Measurements from ENCODE around the gene OCEL1.
A peak's percentile ranks its signal among the peaks of the same experiment; 100 is the strongest.
"Not testable (repeated sequence)": the region's sequence is repeated elsewhere in the genome, so short reads cannot be mapped to it uniquely, and the experiment has no call there.

OCEL1 gene

GRCh38 chr19:17268754-17269153 lies 42.7 kb downstream of the OCEL1 start:
- peak overlapping the region; percentile 96 for H3K4me3 Mint-ChIP-seq
- no peak for TF ChIP-seq CTCF (IDR thresholded peaks at IDR 0.05)
- H3K36me3 Mint-ChIP-seq (ENCODE audit: low read depth) = peaks cover 32% of the 10 kb centered on the region
- no peak for DNase-seq
- no peaks in the 10 kb centered on the region for H3K27me3 Mint-ChIP-seq (ENCODE audit: low read depth, poor library complexity)
- peaks cover 33% of the 10 kb centered on the region for H3K4me1 Mint-ChIP-seq
- peak overlapping the region; percentile 39 for H3K27ac Mint-ChIP-seq
- H3K9me3 Mint-ChIP-seq = peaks cover 4% of the 10 kb centered on the region

- not testable (repeated sequence) for H3K27me3 Mint-ChIP-seq (ENCODE audit: low read depth, poor library complexity); DNase-seq
- H3K36me3 Mint-ChIP-seq (ENCODE audit: low read depth) = peaks cover 76% of the 10 kb centered on the region
Observed at GRCh38 chr19:17274892-17275291, 48.9 kb downstream of the OCEL1 start.

GRCh38 chr19:17275441-17276175 lies 49.6 kb downstream of the OCEL1 start:
- no peak for TF ChIP-seq CTCF (IDR thresholded peaks at IDR 0.05)
- no peak overlapping the region for H3K4me3 Mint-ChIP-seq
- H3K27me3 Mint-ChIP-seq (ENCODE audit: low read depth, poor library complexity) = peaks cover 1% of the 10 kb centered on the region
- H3K9me3 Mint-ChIP-seq = no peaks in the 10 kb centered on the region
- peaks cover 73% of the 10 kb centered on the region for H3K36me3 Mint-ChIP-seq (ENCODE audit: low read depth)
- no peak for DNase-seq
- H3K4me1 Mint-ChIP-seq = no peaks in the 10 kb centered on the region
- H3K27ac Mint-ChIP-seq = no peak overlapping the region

More at GRCh38 chr19:17274892-17275291, 48.9 kb downstream of the OCEL1 start:
- H3K27ac Mint-ChIP-seq, H3K4me3 Mint-ChIP-seq, H3K9me3 Mint-ChIP-seq, H3K4me1 Mint-ChIP-seq: not testable (repeated sequence)
